ENCODE measurements around the gene IL1A. TPM values are rescaled to one million over a fixed set of nuclear protein-coding genes. Genes with fewer than 3 reads are reported as not detected.

Gene IL1A
- total and polyA plus RNA-seq, 10 donors: 0.21 to 1.6 (median 0.69) TPM; not detected in 2

DNA sequence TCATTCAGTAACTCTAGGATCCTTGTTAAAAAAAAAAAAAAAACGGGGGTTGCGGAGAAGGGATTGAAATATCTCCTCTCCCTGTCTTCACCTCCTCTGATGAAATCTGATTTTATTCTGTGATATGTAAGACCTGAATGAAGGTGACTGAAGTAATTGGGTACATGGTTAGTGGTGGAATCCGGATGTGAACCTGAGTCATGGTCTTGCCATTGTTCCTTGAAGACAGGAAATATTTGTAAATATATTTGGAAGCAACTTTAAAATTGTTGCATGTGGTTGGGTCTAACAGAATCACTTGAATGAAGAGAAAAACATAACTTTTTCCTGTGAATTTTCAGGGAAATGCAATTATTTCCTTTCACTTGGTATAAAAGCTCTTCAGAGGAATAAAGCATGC lies 3.0 kb upstream of the IL1A start:
- H3K27ac ChIP-seq: peak overlapping the region in 5 of 8 donors; percentile 23 to 67 (median 29)
- H3K27me3 ChIP-seq (replicated peaks in 1 of 7): no peaks in the 10 kb centered on the region
- no peaks in the 10 kb centered on the region for H3K36me3 ChIP-seq
- H3K4me3 ChIP-seq: no peak overlapping the region
- DNase-seq: no peak
- peaks cover 0 to 45% (median 0%) of the 10 kb centered on the region in 6 donors for H3K4me1 ChIP-seq
- H3K9me3 ChIP-seq: no peaks in the 10 kb centered on the region
- TF ChIP-seq, protein P1, sequence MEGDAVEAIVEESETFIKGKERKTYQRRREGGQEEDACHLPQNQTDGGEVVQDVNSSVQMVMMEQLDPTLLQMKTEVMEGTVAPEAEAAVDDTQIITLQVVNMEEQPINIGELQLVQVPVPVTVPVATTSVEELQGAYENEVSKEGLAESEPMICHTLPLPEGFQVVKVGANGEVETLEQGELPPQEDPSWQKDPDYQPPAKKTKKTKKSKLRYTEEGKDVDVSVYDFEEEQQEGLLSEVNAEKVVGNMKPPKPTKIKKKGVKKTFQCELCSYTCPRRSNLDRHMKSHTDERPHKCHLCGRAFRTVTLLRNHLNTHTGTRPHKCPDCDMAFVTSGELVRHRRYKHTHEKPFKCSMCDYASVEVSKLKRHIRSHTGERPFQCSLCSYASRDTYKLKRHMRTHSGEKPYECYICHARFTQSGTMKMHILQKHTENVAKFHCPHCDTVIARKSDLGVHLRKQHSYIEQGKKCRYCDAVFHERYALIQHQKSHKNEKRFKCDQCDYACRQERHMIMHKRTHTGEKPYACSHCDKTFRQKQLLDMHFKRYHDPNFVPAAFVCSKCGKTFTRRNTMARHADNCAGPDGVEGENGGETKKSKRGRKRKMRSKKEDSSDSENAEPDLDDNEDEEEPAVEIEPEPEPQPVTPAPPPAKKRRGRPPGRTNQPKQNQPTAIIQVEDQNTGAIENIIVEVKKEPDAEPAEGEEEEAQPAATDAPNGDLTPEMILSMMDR (IDR thresholded peaks at IDR 0.05 in 8 of 11, conservative IDR thresholded peaks at IDR 0.05 in 3 of 11): no peak
- TF ChIP-seq POLR2AphosphoS5 (IDR thresholded peaks at IDR 0.05): no peak
- TF ChIP-seq POLR2A (IDR thresholded peaks at IDR 0.05): no peak
- 60 to 78% (median 70%) methylated on average over 3 of the region's 3 CpGs for WGBS, 5 donors
- intact Hi-C loops (cut with DNase I; ENCODE audit: low total_unique reads): no loop called here

DNA sequence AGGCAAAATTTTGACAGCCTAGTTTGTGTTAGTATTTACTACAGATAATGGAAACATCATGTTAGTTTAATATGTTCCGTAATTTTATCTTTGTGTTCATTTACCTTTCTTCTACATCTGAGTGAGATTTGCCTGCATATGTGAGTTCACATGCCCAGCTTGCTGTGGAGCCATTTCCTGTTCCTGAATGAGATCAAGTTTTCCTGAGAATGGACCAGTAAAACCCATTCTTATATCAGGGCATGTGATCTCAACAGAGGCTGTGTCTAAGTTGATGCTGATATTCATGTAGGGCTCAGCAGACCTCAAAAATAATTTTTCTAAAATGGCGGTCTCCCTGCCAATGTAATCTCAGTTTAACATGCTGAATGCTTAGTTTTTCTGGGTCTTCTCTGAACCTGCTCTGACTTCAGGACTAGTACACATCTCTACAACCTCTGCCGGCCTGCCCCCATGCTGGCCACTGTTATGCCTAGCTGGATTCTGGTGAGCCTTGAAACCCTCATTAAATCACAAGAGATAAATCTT lies 1.0 kb downstream of the IL1A start:
- no peaks in the 10 kb centered on the region for H3K9me3 ChIP-seq
- H3K4me3 ChIP-seq: no peak overlapping the region
- no peak for TF ChIP-seq POLR2AphosphoS5 (IDR thresholded peaks at IDR 0.05)
- TF ChIP-seq, protein P1 (IDR thresholded peaks at IDR 0.05 in 8 of 11, conservative IDR thresholded peaks at IDR 0.05 in 3 of 11): no peak
- TF ChIP-seq POLR2A (IDR thresholded peaks at IDR 0.05): no peak
- H3K36me3 ChIP-seq: no peaks in the 10 kb centered on the region
- peaks cover 0 to 42% (median 0%) of the 10 kb centered on the region in 6 donors for H3K4me1 ChIP-seq
- no peaks in the 10 kb centered on the region for H3K27me3 ChIP-seq (replicated peaks in 1 of 7)
- intact Hi-C loops (cut with DNase I; ENCODE audit: low total_unique reads): no loop called here
- WGBS, 5 donors: 91 to 94% (median 92%) methylated on average over 3 of the region's 3 CpGs
- DNase-seq: no peak
- peak overlapping the region in 4 of 8 donors; percentile 50 to 69 (median 60) for H3K27ac ChIP-seq

DNA sequence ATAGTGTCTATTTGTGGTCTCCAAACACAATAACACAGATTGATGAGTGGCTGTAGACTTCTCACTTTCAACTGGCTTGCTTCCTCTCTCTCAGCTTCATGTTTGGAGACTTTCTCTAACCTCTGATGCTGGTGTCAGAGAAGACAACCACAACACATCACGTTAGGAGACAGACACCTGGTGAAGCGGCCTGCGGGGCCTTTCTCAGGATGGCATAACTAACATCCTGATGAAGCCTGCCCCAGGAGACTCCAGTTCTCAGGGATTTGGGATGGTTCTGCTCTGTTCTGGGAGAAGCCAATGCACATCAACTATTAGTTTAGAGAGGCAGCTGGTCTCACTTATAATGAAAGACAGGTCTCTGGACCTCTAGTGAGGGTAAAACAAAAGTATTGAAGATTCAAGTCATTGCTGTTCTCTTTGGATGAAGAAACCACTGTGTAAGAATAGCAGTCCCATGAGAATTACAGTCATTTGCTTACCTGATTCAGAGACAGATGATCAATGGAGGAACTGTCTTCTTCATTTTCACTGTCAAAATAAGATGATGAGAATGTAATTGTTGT lies 2.0 kb downstream of the IL1A start:
- intact Hi-C loops (cut with DNase I; ENCODE audit: low total_unique reads): no loop called here
- no peak for TF ChIP-seq POLR2A (IDR thresholded peaks at IDR 0.05)
- no peak for TF ChIP-seq POLR2AphosphoS5 (IDR thresholded peaks at IDR 0.05)
- TF ChIP-seq, protein P1 (IDR thresholded peaks at IDR 0.05 in 8 of 11, conservative IDR thresholded peaks at IDR 0.05 in 3 of 11): no peak

DNA sequence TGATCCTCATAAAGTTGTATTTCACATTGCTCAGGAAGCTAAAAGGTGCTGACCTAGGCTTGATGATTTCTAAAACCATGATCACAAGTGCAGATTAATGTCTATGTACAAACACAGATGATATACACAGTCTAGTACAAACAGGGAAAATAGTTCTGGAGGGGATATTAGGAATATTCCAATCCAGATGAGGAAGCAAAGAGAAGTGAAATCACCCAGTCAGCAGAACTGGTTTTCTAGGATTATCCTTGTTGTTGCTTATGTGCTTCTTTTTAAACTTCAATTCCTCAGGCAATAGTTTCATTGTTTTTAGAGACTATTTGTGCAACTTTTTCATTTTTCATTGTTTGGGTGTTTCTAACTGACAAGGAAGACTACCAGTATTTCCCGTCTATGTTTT lies 4.7 kb downstream of the IL1A start:
- no peaks in the 10 kb centered on the region for H3K27me3 ChIP-seq (replicated peaks in 1 of 7)
- DNase-seq: no peak
- 94 to 97% (median 95%) methylated on average over 1 of the region's 1 CpG for WGBS, 5 donors
- peaks cover 0 to 26% (median 0%) of the 10 kb centered on the region in 6 donors for H3K4me1 ChIP-seq
- H3K36me3 ChIP-seq: no peaks in the 10 kb centered on the region
- no peak overlapping the region for H3K4me3 ChIP-seq
- no peaks in the 10 kb centered on the region for H3K9me3 ChIP-seq
- TF ChIP-seq, protein P1 (IDR thresholded peaks at IDR 0.05 in 8 of 11, conservative IDR thresholded peaks at IDR 0.05 in 3 of 11): no peak
- no peak for TF ChIP-seq POLR2A (IDR thresholded peaks at IDR 0.05)
- TF ChIP-seq POLR2AphosphoS5 (IDR thresholded peaks at IDR 0.05): no peak
- no peak overlapping the region for H3K27ac ChIP-seq
- intact Hi-C loops (cut with DNase I; ENCODE audit: low total_unique reads): no loop called here

More for the DNA sequence above, 2.0 kb downstream of the IL1A start:
- Histone ChIP-seq H3K27me3 (replicated peaks in 1 of 7) (no peaks in the 10 kb centered on the region), H3K4me1 (peaks cover 0 to 33% (median 0%) of the 10 kb centered on the region in 6 donors), H3K4me3 (no peak overlapping the region), H3K9me3 (no peaks in the 10 kb centered on the region), H3K27ac (peak overlapping the region in 6 of 8 donors; percentile 22 to 69 (median 50)), H3K36me3 (no peaks in the 10 kb centered on the region)
- 60 to 78% (median 72%) methylated on average over 3 of the region's 3 CpGs for WGBS, 5 donors
- DNase-seq: no peak
